NCI-H2171 (cell line): ENCODE measurements around the gene WDPCP.
"Not testable (repeated sequence)": the region's sequence is repeated elsewhere in the genome, so short reads cannot be mapped to it uniquely, and the experiment has no call there.

Source experiments
- DNase-seq: peaks from one replicate; lab custom pipeline; 2025; lab: John Stamatoyannopoulos, UW

Gene WDPCP

GRCh38 chr2:63588385-63589147, at the start of gene WDPCP, which contains the start of gene MDH1:
TSS of gene WDPCP (minus strand) at chr2:63588477. CDS start at chr2:63588271, 206 bp downstream.
TSS of gene MDH1 (plus strand) at chr2:63588963. CDS start at chr2:63589044, 81 bp downstream.
- DNase-seq = peak; percentile 96

GRCh38 chr2:63632382-63632781, 44.1 kb upstream of the WDPCP start:
- DNase-seq = no peak

DNA sequence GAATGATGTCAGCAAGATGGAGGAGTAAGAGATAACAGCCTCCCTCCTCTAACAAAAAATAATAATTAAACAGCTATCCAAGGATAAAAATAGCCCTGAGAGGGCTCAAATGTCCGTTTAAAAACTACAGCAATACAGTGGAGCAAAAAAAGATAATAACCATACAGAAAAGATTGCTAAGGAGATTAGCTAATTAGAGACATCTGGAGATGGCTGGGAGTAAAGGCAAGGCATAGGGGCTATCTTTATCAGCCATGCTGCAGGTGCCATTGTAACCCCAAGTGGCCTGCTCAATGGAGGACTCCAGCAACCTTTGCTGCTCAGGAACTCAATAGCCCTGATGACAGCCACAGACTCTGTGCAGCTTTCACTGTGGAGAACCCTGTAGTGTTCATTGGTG, 43.2 kb upstream of the WDPCP start:
- DNase-seq = no peak

DNA sequence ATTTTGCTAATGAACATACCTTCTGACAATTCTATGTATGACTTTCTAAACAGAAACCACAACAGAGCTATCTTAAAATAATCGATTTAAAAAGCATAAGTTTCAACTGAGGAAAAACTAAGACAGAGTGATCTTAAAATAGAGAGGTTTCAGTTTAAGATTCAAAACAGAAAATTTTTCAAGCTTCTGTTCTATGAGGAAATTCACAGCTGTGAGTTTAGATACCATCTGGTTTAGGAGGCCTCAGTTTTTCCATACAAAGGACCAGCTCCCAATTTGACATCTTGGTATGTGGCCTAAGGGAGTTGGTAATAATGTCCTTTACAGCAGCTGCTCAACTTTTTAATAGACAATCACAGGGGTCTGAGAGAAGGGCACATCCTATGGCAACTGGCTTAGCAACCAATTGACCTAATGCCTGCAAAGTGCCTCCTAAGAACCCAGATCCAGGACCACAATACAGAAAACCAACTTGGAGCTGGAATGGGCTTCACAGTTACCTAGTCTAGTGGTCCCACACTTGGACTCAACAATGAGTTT, 40.2 kb upstream of the WDPCP start:
- DNase-seq = no peak

DNA sequence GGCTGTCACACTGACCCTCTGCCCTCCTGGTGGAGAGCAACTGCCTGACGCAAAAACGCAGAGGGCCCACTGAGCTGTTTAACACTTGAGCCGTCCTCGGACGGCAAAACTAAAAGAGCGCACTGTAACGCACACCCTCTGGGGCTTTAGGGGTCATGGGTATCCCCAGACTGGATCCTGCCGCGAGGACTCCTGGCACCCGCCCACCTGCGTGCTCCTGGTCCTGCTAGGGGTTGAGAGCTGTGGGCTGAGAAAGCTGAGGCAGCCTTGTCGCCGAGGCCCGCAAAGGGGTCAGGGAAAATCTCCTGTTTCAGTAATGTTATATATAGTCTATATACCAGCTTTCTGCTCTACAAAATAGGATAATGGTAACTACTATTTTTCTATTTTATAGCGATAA, 39.6 kb upstream of the WDPCP start:
- DNase-seq = no peak

DNA sequence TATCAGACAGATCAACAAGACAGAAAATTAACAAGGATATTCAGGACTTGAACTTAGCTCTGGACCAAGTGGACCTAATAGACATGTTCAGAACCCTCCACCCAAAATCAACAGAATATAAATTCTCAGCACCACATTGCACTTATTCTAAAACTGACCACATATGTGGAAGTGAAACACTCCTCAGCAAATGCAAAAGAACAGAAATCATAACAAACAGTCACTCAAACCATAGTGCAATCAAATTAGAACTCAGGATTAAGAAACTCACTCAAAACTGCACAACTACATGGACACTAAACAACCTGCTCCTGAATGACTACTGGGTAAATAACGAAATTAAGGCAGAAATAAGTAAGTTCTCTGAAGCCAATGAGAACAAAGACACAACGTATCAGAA, 35.5 kb upstream of the WDPCP start:
- not testable (repeated sequence) for DNase-seq

- no peak for DNase-seq
Measured at GRCh38 chr2:63622751-63623150, 34.5 kb upstream of the WDPCP start.

GRCh38 chr2:63619328-63619727, 31.1 kb upstream of the WDPCP start:
- DNase-seq = no peak

GRCh38 chr2:63617366-63617765, 29.1 kb upstream of the WDPCP start:
- DNase-seq = no peak

DNA sequence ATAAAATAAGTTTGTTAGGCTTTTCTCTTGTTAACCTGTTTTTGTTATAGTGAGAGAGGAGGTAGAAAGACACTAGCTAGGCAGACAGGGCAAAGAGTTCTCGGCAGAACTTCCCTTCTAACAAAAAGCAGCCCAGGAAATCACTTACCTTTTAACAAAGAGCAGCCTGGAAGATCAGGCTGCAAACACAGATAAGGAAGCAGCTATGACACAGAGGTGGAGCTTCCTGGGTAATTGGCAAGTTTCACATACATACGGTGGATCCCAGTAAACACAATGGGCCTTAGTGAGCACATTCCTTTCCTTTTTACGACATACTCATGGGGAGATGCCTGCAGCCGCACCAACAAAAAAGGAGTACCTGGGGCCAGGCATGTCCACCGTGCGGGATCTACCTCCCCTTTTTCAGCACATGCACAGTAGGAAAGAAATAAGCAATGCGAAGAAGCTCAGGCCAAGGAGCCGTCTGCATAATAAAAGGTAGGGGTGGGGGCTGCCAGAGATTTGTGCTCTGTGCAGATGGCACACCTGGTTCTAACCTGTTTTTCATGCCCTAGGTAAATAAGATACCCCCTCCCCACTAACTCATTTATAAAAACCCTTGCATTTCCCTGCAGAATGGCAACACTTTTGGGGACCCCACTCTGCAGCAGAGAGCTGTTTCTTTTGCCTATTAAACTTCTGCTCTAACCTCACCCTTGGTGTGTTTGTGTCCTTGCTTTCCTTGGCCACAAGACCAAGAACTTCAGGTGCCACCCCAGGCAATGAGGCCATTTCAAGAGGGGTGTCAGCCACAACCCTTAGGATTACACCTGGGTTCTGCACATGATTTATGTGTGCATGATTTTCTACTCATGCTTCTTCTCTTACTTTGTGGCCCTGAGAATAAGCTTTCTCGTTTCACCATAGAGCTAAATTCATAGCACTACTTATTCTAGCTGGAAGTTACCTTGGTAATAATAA, 27.0 kb upstream of the WDPCP start:
- DNase-seq = no peak

DNA sequence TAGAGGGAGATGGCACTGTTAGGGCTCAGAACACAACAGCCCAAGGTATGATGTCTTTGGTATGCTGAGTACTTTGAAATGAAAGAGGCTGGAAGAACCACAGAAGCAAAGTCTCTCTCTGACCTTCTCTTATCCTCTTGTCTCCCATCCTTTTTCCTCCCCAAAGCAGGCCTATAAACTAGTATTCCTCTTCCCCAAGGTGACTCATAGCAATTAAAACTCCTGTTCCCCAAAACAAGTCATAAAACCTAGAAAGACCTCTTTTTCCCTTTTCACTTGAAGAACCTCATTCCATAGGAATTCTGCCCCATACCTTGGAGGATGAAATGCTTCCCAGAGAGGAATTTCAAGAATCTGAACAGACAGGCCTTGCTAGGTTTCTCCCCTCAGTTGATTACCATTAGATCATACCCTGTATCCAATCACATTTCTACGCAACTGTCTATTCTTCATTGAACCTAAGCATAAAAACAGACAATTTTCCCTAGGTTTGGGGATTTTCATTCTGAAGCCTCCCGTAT, 26.2 kb upstream of the WDPCP start:
- no peak for DNase-seq

DNA sequence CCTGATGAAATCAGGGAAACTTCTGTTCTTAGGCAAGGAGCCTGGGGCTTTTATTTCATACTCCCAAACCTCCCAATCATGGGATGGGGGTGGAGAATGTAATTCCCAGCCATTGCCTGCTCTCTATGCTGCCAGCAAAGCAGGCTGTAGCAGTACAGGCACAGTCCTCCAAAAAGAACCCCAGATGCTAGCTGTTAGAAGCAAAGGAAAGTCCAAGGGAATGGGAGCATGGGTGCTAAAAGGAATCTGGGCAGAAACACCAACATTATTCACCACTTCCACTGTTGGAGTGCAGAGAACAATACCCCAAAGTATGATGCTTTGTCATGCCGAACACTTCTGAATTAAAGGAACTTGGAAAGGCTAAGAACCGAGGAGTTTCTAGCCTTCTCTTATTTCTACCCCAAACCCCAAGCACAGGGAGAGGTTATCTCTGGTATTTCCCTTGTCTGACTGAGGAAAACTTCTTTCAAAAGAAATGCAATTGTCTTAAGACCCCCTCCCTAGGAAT, 25.2 kb upstream of the WDPCP start:
- DNase-seq = no peak

GRCh38 chr2:63610525-63610924, 22.2 kb upstream of the WDPCP start:
- no peak for DNase-seq

DNA sequence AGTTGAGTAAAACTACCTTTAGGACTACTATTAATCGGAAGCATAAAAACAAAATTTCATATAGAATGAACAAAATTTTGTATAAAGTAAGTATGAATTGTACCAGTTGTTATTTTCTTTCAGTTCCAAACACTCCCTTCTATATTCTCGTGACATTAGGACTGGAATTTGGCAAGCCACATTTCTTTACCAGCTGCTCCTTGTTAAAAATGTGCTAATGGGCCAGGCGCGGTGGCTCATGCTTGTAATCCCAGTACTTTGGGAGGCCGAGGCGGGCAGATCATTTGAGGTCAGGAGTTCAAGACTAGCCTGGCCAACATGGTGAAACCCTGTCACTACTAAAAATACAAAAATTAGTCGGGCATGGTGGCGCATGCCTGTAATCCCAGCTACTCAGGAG, 20.6 kb upstream of the WDPCP start:
- not testable (repeated sequence) for DNase-seq

DNA sequence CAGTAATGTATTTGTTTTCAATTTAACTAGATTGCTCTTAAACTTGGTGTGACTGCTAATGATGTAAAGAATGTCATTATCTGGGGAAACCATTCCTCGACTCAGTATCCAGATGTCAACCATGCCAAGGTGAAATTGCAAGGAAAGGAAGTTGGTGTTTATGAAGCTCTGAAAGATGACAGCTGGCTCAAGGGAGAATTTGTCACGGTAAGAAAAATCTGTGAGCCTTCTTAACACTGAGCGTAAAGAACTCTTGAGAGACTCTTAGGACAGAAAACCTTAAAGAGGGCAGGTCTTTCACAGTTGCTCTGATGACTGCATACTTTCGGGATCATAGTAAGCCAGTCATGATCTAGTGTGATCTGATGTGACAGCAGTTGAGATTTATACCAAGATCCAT, 16.4 kb upstream of the WDPCP start:
- no peak for DNase-seq

DNA sequence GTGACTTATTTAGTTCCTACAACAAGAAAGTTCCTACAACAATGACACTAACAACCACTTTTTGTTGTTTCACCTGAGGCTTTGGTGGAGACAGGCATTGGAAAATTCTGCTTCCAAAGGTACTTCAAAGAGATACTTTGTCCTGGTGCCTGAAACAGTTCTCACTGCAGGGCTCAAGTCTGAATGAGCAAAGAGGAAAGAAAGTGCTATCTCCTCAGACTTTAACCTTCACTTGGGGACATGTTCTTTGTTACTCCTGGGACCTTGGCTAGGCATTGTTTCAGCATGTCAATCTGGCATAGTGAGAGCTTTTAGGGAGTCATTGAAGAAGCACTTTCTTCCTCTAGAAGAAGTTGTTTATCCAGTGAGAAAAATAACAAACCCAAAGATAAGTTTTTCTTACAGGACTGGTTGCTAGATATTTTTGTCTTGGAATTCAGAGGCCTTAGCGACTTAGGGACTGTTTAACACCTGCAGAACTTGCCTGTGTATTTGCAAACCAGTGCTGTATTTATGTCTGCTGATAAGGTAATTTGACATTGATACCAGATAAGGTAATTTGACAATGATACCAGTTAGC, 12.7 kb upstream of the WDPCP start:
- no peak for DNase-seq

DNA sequence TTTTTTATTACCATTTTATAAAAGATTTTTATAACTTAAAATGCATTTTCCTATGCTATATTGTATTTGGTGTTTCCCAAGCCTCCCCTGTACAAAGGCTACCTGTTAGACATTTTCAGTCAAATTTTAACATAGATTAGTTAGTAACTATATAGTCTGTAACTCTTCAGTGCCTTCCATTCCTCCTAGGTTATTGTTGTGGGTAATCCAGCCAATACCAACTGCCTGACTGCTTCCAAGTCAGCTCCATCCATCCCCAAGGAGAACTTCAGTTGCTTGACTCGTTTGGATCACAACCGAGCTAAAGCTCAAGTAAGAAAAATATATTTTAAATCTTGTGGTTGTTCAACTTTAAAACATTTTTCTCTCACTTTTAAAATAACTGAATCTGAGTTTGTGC, 10.7 kb upstream of the WDPCP start:
- no peak for DNase-seq

GRCh38 chr2:63596401-63596883, 8.2 kb upstream of the WDPCP start:
- DNase-seq = no peak

DNA sequence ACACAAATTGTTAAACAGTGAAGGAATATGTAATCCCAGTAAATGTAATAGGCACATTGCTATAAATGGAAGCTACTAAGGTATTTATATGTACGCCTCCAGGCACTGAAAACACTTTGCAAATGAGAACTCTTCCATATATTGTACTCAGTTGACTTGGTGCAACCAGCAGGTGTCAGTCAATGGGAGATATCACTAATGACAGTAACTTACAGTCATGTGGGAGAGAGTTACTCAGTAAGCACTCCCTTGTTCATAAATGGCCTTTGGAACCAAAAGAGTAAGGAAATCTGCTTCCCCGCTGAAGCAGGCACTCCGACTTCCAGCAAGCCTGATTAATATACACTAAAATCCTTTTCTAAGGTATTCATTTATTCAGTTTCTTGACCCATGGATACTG, 6.4 kb upstream of the WDPCP start:
- DNase-seq = no peak

GRCh38 chr2:63591566-63592175, 3.4 kb upstream of the WDPCP start:
- no peak for DNase-seq
